Esophagus squamous epithelium (tissue), 4 donors: Measurements from ENCODE around the gene IRX4.

ENCODE experiments used
- CTCF ChIP-seq, 6 experiments: fragments of 450-650 bp in 4 of 6; fragments of 200-600 bp in 2 of 6; sonication (generic) in 2 of 6; IDR thresholded peaks; one replicate each; pipeline ENCODE4 v1.5.1; 2016 to 2019; ENCODE audit warnings: antibody characterized with exemption in 6 of 6, mild to moderate bottlenecking in 4 of 6, moderate library complexity in 4 of 6
- POLR2A ChIP-seq, 4 donors: fragments of 450-650 bp; IDR thresholded peaks; one replicate each; pipeline ENCODE4 v1.6.1; 2017; ENCODE audit warnings: antibody characterized with exemption in 4 of 4, mild to moderate bottlenecking in 4 of 4, moderate library complexity in 3 of 4

GRCh38 chr5:1930501-1930879, 47.8 kb upstream of the IRX4 start:
- TF ChIP-seq CTCF (IDR thresholded peaks at IDR 0.05) (no peak), POLR2A (IDR thresholded peaks at IDR 0.05) (no peak)
